Activated CD4-positive, alpha-beta T cell treated with anti-CD3 and anti-CD28 coated beads, Interleukin-2, amount 10 ng/mL, durations not matched to agents 24 days and 14 days (primary cell): ENCODE results near the gene LOXL1. TPM values are rescaled to one million over a fixed set of nuclear protein-coding genes. Genes with fewer than 3 reads are reported as not detected.

Source experiments
- DNase-seq: peaks from one replicate; pipeline ENCODE4 v3.0.0; 2022
- H3K27ac Mint-ChIP-seq: one replicate; pipeline ENCODE4 v1.8.0; 2022; ENCODE audit warnings: mild to moderate bottlenecking, mixed read lengths
- H3K27me3 Mint-ChIP-seq: one replicate; pipeline ENCODE4 v1.8.0; 2022; ENCODE audit warnings: mixed read lengths
- H3K36me3 Mint-ChIP-seq: one replicate; pipeline ENCODE4 v1.8.0; 2022; ENCODE audit warnings: low read depth, mild to moderate bottlenecking, mixed read lengths
- H3K4me1 Mint-ChIP-seq: one replicate; pipeline ENCODE4 v1.8.0; 2021; ENCODE audit warnings: mixed read lengths
- H3K4me3 Mint-ChIP-seq: one replicate; pipeline ENCODE4 v1.8.0; 2022; ENCODE audit warnings: mild to moderate bottlenecking, moderate library complexity, mixed read lengths
- H3K9me3 Mint-ChIP-seq: one replicate; pipeline ENCODE4 v1.8.0; 2021; ENCODE audit warnings: mixed read lengths
- intact Hi-C: fragments of 100-400 bp; cut with micrococcal nuclease; formaldehyde crosslinking; loops from one replicate; pipeline ENCODE4 v1.15.1; 2023
- total RNA-seq: library from RNA; stranded (reverse); gene quantifications from 2 replicates; pipeline ENCODE4 v1.2.3, GENCODE V29; 2022

Gene LOXL1
- total RNA-seq, 1 donor from 2014 or later = 0.49 TPM

DNA sequence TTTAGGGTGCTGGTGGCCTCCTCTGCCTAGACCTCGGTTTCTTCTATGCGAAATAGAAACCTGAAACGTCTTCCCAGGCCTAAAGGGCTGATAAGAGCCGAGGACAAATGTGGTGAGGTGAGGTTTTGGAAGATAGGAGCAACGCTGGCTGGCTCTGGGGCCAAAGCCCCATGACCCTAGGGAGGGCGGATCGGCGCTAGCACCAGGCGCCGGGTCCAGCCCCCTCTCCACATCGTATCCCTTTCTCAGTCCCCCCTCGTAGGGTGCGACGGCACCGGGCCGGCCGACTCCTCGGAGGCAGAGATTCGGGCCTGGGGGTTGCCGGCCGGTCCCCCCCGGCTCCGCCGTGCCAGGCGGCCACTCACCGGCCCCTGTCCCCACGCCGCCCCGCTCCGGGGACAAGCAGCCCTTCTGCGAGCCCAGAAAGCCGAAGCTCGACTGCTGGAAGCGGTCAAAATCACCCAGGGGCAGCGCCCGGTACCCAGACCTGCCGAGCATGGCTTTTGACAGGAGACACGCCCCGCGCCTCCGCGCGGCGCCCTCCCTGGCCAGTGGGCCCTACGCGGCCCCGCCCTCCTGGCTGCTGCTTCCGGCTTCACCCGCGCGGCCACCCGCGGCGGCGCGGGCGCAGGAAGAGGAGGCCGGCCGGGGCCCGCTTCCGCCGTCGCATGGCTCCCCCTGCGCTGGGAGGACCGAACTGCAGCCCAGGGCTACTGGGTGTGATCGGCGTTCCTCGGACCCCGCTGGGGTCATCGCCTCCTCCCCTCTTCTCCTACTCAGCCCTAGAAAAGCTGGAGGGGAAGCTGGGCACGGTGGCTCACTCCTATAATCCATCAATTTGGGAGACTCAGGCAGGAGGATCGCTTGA, 65.7 kb downstream of the LOXL1 start, which contains the start of gene STOML1:
Gene STOML1 (minus strand): TSS at position 570 of the 868 bp plus-strand sequence. CDS start 72 bp downstream, at position 498.
- intact Hi-C loops = loop anchor here (1.0 to 10.0 kb wide), 5 partner anchors 10 to 1877 kb away; partner anchors contain the start of genes ARID3B, ARIH1, MYO9A and SENP8
- H3K4me1 Mint-ChIP-seq = peaks cover 50% of the 10 kb centered on the region
- H3K27me3 Mint-ChIP-seq = no peaks in the 10 kb centered on the region
- no peaks in the 10 kb centered on the region for H3K9me3 Mint-ChIP-seq
- peak within 1 kb of the TSS; percentile 85 for H3K4me3 Mint-ChIP-seq
- peaks cover 14% of the 10 kb centered on the region for H3K36me3 Mint-ChIP-seq
- DNase-seq = peak; percentile 100
- peak within 1 kb of the TSS; percentile 86 for H3K27ac Mint-ChIP-seq

- Mint-ChIP-seq H3K36me3 (peaks cover 16% of the 10 kb centered on the region), H3K27ac (peak overlapping the region; percentile 86), H3K4me1 (peaks cover 52% of the 10 kb centered on the region), H3K27me3 (no peaks in the 10 kb centered on the region), H3K4me3 (peak overlapping the region; percentile 85), H3K9me3 (no peaks in the 10 kb centered on the region)
- intact Hi-C loops = loop anchor here (1.0 to 10.0 kb wide), 5 partner anchors 10 to 1878 kb away; partner anchors contain the start of genes ARID3B, ARIH1, MYO9A and SENP8
- no peak for DNase-seq
These were observed 66.3 kb downstream of the LOXL1 start for GRCh38 chr15:73992594-73992898.

GRCh38 chr15:73993211-73993994, 67.1 kb downstream of the LOXL1 start:
- H3K4me1 Mint-ChIP-seq = peaks cover 55% of the 10 kb centered on the region
- intact Hi-C loops = loop anchor here (5.0 to 10.0 kb wide), 4 partner anchors 551 to 1879 kb away; partner anchors contain the start of genes ARID3B, ARIH1, MYO9A and SENP8
- DNase-seq = no peak
- peaks cover 21% of the 10 kb centered on the region for H3K36me3 Mint-ChIP-seq
- peak overlapping the region; percentile 99 for H3K4me3 Mint-ChIP-seq
- H3K27ac Mint-ChIP-seq = peak overlapping the region; percentile 94
- H3K27me3 Mint-ChIP-seq = no peaks in the 10 kb centered on the region
- no peaks in the 10 kb centered on the region for H3K9me3 Mint-ChIP-seq

DNA sequence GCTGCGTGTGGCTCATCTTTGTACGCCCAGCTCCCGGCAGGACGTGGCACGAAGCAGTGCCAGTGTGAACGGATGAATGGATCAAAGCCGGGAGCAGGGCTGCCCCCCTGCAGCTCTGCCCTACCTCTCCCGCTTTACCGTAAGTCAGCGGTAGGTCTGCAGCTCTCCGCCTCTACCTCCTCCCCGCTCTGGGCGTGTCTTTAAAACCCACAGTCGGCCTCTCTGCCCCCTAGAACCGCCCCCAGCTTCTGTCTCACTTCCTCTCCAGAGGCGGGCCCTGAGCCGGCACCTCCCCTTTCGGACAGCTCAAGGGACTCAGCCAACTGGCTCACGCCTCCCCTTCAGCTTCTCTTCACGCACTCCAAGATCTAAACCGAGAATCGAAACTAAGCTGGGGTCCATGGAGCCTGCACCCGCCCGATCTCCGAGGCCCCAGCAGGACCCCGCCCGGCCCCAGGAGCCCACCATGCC, 68.2 kb downstream of the LOXL1 start, which contains the start of gene PML:
Gene PML (plus strand): TSS at position 304 of the 471 bp plus-strand sequence. CDS start 97 bp downstream, at position 401.
- peaks cover 29% of the 10 kb centered on the region for H3K36me3 Mint-ChIP-seq
- peak within 1 kb of the TSS; percentile 99 for H3K4me3 Mint-ChIP-seq
- intact Hi-C loops = loop anchor here (1.0 to 10.0 kb wide), 6 partner anchors 13 to 1880 kb away; partner anchors contain the start of genes ARID3B, ARIH1, MYO9A and SENP8
- no peaks in the 10 kb centered on the region for H3K27me3 Mint-ChIP-seq
- peaks cover 58% of the 10 kb centered on the region for H3K4me1 Mint-ChIP-seq
- peak; percentile 99 for DNase-seq
- peak within 1 kb of the TSS; percentile 94 for H3K27ac Mint-ChIP-seq
- no peaks in the 10 kb centered on the region for H3K9me3 Mint-ChIP-seq

GRCh38 chr15:73994912-73995622, 68.8 kb downstream of the LOXL1 start:
- Mint-ChIP-seq H3K9me3 (no peaks in the 10 kb centered on the region), H3K36me3 (peaks cover 30% of the 10 kb centered on the region)
- intact Hi-C loops = loop anchor here (1.0 to 10.0 kb wide), 6 partner anchors 12 to 1880 kb away; partner anchors contain the start of genes ARID3B, ARIH1, MYO9A and SENP8

DNA sequence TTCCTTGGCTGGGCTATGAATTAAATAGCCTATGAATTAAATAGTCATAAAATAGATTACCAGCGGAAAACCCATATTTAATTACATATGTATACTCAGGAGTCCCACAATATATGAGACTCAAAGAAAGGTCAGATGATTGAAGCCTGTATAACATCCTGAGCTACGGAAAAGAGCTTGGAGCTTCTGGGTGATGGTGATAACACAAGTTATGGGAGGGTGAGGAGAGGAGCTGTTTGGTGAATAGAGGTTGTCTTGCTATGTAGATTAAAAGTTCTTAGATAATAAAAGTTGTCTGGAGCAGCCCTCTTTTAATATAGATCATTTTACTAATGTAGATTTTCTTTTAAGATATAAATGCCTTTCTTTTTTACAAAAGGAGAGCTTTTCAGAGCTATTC, 70.0 kb downstream of the LOXL1 start:
- no peaks in the 10 kb centered on the region for H3K27me3 Mint-ChIP-seq
- H3K4me3 Mint-ChIP-seq = peak overlapping the region; percentile 99
- peaks cover 54% of the 10 kb centered on the region for H3K4me1 Mint-ChIP-seq
- peak overlapping the region; percentile 94 for H3K27ac Mint-ChIP-seq
- no peaks in the 10 kb centered on the region for H3K9me3 Mint-ChIP-seq
- intact Hi-C loops = loop anchor here (10.0 kb wide), 3 partner anchors 549 to 1881 kb away; partner anchors contain the start of genes ARID3B, MYO9A, SENP8 and SIN3A
- H3K36me3 Mint-ChIP-seq = peaks cover 34% of the 10 kb centered on the region
- DNase-seq = no peak

More at GRCh38 chr15:73994912-73995622, 68.8 kb downstream of the LOXL1 start:
- Mint-ChIP-seq H3K27me3 (no peaks in the 10 kb centered on the region), H3K4me1 (peaks cover 57% of the 10 kb centered on the region), H3K4me3 (peak overlapping the region; percentile 99), H3K27ac (peak overlapping the region; percentile 94)
- DNase-seq = peak; percentile 77

DNA sequence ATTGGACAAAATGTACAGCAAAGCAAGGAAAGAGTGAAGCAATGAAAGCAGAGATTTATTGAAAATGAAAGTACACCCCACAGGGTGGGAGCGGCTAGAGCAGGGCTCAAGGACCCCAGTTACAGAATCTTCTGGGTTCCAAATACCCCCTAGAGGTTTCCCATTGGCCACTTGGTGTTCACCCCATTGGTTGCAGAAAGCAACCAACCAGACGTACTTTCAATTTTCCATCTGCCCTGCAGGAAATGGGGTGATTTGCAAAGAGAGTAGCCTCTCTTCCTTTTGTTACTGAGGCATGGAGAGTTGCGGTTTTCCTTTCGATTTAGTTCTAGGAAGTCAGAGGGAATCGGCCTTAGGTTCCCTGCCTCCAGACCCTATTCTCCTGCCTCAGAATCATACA, 70.7 kb downstream of the LOXL1 start:
- peak; percentile 88 for DNase-seq
- Mint-ChIP-seq H3K4me3 (peak overlapping the region; percentile 99), H3K27ac (peak overlapping the region; percentile 94), H3K4me1 (peaks cover 53% of the 10 kb centered on the region), H3K36me3 (peaks cover 37% of the 10 kb centered on the region), H3K9me3 (no peaks in the 10 kb centered on the region), H3K27me3 (no peaks in the 10 kb centered on the region)
- intact Hi-C loops = loop anchor here (10.0 kb wide), 3 partner anchors 548 to 1882 kb away; partner anchors contain the start of genes ARID3B, MYO9A, SENP8 and SIN3A

GRCh38 chr15:73997986-73998385, 71.7 kb downstream of the LOXL1 start:
- H3K27me3 Mint-ChIP-seq = no peaks in the 10 kb centered on the region
- H3K36me3 Mint-ChIP-seq = peaks cover 43% of the 10 kb centered on the region
- intact Hi-C loops = loop anchor here (10.0 kb wide), 3 partner anchors 547 to 1883 kb away; partner anchors contain the start of genes ARID3B, MYO9A, SENP8 and SIN3A
- no peaks in the 10 kb centered on the region for H3K9me3 Mint-ChIP-seq
- peak overlapping the region; percentile 94 for H3K27ac Mint-ChIP-seq
- DNase-seq = no peak
- peak overlapping the region; percentile 99 for H3K4me3 Mint-ChIP-seq
- peaks cover 45% of the 10 kb centered on the region for H3K4me1 Mint-ChIP-seq

Other genes starting within 250 kb of the LOXL1 start
- 20.1 and 20.3 TPM in 2 replicates for gene CD276, start 242.1 kb upstream of the LOXL1 start, total RNA-seq
- not detected in 2 replicates for gene INSYN1, start 173.1 kb upstream of the LOXL1 start, total RNA-seq
- not detected in 2 replicates for gene TBC1D21, start 52.9 kb upstream of the LOXL1 start, total RNA-seq
- 10.3 and 10.6 TPM in 2 replicates for gene STOML1, start 65.8 kb downstream of the LOXL1 start, total RNA-seq
- 61.3 and 64.2 TPM in 2 replicates for gene PML, start 68.3 kb downstream of the LOXL1 start, total RNA-seq
- not detected in 2 replicates for gene GOLGA6A, start 156.1 kb downstream of the LOXL1 start, total RNA-seq
- gene ISLR2, start 204.1 kb downstream of the LOXL1 start, total RNA-seq = not detected in 2 replicates
- gene ISLR, start 247.2 kb downstream of the LOXL1 start, total RNA-seq = not detected in 2 replicates